WI38 (cell line): ENCODE measurements around the gene RPGRIP1.

Source experiments
- H3K4me3 ChIP-seq: 2 replicates; pipeline ENCODE4 v1.5.1; 2011; ENCODE audit warnings: low read depth, mild to moderate bottlenecking, control low read depth, low read length
- TF ChIP-seq, protein P1 (sequence below): IDR thresholded peaks from 2 replicates; pipeline ENCODE4 v1.5.1; 2012; ENCODE audit warnings: low read depth, mild to moderate bottlenecking, control low read depth, low read length

RPGRIP1 gene

GRCh38 chr14:21279783-21280182 is at the start of gene RPGRIP1:
Gene RPGRIP1, plus strand, starts transcription at chr14:21280083. Its CDS starts 7,894 bp downstream, at chr14:21287977.
- H3K4me3 ChIP-seq = no peak within 1 kb of the TSS
- TF ChIP-seq, protein P1, sequence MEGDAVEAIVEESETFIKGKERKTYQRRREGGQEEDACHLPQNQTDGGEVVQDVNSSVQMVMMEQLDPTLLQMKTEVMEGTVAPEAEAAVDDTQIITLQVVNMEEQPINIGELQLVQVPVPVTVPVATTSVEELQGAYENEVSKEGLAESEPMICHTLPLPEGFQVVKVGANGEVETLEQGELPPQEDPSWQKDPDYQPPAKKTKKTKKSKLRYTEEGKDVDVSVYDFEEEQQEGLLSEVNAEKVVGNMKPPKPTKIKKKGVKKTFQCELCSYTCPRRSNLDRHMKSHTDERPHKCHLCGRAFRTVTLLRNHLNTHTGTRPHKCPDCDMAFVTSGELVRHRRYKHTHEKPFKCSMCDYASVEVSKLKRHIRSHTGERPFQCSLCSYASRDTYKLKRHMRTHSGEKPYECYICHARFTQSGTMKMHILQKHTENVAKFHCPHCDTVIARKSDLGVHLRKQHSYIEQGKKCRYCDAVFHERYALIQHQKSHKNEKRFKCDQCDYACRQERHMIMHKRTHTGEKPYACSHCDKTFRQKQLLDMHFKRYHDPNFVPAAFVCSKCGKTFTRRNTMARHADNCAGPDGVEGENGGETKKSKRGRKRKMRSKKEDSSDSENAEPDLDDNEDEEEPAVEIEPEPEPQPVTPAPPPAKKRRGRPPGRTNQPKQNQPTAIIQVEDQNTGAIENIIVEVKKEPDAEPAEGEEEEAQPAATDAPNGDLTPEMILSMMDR = no peak

GRCh38 chr14:21231020-21231652 is 48.7 kb upstream of the RPGRIP1 start:
- TF ChIP-seq, protein P1 = no peak
- no peak overlapping the region for H3K4me3 ChIP-seq

GRCh38 chr14:21233457-21234076 is 46.3 kb upstream of the RPGRIP1 start:
- TF ChIP-seq, protein P1 = no peak
- no peak overlapping the region for H3K4me3 ChIP-seq

DNA sequence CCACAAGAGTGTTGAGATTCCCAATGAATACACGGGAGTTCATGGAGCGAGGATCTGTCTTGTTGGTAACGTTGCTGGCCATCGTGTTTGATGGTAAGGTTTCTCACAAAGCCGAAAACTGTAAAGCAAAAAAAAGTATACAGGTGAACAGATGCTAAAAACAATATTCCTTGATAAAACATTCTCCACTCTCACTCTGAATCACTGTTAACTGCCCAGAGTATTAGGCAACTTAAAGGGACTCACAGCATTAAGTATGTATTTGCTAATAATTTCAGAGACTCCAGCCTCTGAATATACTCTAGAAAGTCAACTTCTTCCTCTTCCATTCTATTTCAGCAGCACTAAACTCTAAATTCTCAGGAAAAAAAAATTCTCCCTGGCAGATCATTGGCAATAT is 45.8 kb upstream of the RPGRIP1 start:
- no peak overlapping the region for H3K4me3 ChIP-seq
- TF ChIP-seq, protein P1 = no peak

DNA sequence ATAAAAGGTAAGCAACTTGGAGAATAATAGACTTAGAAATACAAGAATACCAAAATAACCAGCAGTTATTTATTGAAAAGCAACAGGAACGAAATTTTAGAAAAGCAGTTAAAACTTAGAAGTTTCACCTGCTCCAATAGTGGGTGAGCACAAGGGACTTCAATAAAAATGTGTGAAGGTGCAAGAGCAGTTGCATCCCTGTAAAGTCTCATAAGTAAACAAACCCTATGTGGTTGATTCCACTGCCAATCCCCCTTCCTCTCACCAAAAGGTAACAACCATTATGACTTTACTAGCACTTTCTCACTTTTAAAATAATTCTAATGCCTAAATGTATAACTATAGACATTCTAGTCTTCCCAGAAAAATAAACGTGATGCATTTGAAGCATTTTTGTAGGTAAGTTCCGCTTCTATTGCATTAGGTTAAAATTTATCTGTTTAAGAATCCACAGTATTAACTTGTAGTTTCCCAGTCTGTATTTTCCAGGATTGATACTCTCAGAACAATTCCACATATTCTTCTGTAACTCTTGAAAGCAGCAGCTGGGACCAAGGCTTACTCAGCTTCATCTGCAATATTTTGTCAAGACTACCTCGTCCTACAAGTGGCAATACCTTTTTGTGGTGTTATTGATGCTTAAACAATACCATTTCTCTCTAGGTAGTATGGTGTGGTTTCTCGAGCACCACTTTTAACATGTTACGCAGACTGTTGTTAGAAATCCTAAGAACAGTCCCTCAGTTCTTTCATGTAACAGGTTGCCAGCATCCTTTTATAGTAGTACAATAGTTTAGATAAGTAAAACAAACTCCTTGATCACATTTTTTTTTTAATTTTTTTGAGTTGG is 42.7 kb upstream of the RPGRIP1 start:
- no peak overlapping the region for H3K4me3 ChIP-seq
- TF ChIP-seq, protein P1 = no peak

GRCh38 chr14:21238823-21239518 is 40.9 kb upstream of the RPGRIP1 start:
- TF ChIP-seq, protein P1 = no peak
- H3K4me3 ChIP-seq = no peak overlapping the region
